WTC11 (cell line): ENCODE measurements around the gene IRF2BP2.

Experiments
- CREM ChIP-seq: sonication (generic); formaldehyde crosslinking; IDR thresholded peaks from 2 replicates; pipeline ENCODE4 v1.8.1; 2022; ENCODE audit warnings: mild to moderate bottlenecking, missing genetic modification reagents, moderate library complexity
- E2F4 ChIP-seq: sonication (generic); formaldehyde crosslinking; IDR thresholded peaks from 2 replicates; pipeline ENCODE4 v1.8.1; 2022; ENCODE audit warnings: low read depth, mild to moderate bottlenecking, moderate library complexity, missing genetic modification reagents, borderline replicate concordance
- ESRRA ChIP-seq: sonication (generic); formaldehyde crosslinking; IDR thresholded peaks from 2 replicates; pipeline ENCODE4 v1.8.1; 2022; ENCODE audit warnings: mild to moderate bottlenecking, missing genetic modification reagents, borderline replicate concordance
- MYBL2 ChIP-seq: sonication (generic); formaldehyde crosslinking; IDR thresholded peaks from 2 replicates; pipeline ENCODE4 v1.8.1; 2023; ENCODE audit warnings: mild to moderate bottlenecking, moderate library complexity, missing genetic modification reagents
- NFYB ChIP-seq: sonication (generic); formaldehyde crosslinking; conservative IDR thresholded peaks from 2 replicates; pipeline ENCODE4 v1.8.0; 2022; ENCODE audit warnings: low read depth, missing genetic modification reagents
- TP53 ChIP-seq: sonication (generic); formaldehyde crosslinking; IDR thresholded peaks from 2 replicates; pipeline ENCODE4 v1.8.1; 2023; ENCODE audit warnings: mild to moderate bottlenecking, missing genetic modification reagents
- ZNF232 ChIP-seq: sonication (generic); formaldehyde crosslinking; IDR thresholded peaks from 2 replicates; pipeline ENCODE4 v1.8.0; 2022; ENCODE audit warnings: mild to moderate bottlenecking, missing genetic modification reagents
- TF ChIP-seq, protein P1 (sequence below): fragments of 200-600 bp; IDR thresholded peaks from 2 replicates; pipeline ENCODE4 v1.8.0; 2022; ENCODE audit warnings: antibody characterized with exemption

DNA sequence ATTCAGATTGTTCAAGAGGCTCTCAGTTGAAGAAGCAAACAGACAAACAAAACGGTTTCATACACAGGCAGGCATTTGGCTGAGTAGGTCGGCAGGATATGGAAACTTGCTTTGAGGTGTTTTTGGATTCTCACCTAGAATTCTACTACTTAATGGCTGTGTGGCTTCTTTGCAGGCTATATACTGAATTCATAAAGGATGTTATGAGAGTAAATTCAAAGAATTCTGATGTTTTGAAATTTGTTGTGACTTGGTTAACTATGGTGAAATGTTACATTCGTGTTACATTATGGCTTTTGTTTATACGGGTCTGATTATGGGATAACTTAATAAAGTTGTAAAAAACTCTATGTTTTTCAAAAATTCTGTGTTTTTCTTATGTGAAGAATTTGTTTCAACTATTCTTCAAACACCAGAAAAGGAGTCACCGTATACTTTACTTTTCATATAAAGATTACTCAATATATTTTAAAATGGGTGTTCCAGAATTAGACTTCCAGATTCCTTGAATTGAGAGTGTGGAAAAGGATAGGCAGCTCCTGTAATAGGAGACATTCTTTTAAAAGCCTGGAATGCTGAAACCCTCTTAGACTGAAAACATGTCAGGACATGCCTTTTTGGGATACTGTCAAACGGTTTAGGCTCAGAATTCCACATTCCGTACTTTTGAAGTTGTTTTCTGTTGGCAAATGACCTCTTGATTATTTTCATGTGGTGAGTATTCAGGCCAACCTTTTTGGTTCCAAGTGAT, 8.2 kb upstream of the IRF2BP2 start:
- TF ChIP-seq ZNF232 (CRISPR knock-in tag) (no peak), ESRRA (CRISPR knock-in tag) (no peak), E2F4 (CRISPR knock-in tag) (no peak), TP53 (CRISPR knock-in tag) (no peak), MYBL2 (no peak), NFYB (CRISPR knock-in tag) (no peak), CREM (no peak)
- TF ChIP-seq, protein P1, sequence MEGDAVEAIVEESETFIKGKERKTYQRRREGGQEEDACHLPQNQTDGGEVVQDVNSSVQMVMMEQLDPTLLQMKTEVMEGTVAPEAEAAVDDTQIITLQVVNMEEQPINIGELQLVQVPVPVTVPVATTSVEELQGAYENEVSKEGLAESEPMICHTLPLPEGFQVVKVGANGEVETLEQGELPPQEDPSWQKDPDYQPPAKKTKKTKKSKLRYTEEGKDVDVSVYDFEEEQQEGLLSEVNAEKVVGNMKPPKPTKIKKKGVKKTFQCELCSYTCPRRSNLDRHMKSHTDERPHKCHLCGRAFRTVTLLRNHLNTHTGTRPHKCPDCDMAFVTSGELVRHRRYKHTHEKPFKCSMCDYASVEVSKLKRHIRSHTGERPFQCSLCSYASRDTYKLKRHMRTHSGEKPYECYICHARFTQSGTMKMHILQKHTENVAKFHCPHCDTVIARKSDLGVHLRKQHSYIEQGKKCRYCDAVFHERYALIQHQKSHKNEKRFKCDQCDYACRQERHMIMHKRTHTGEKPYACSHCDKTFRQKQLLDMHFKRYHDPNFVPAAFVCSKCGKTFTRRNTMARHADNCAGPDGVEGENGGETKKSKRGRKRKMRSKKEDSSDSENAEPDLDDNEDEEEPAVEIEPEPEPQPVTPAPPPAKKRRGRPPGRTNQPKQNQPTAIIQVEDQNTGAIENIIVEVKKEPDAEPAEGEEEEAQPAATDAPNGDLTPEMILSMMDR = no peak
